Measurements from ENCODE around the gene KCNE5.
"Not testable (repeated sequence)": the region's sequence is repeated elsewhere in the genome, so short reads cannot be mapped to it uniquely, and the experiment has no call there.

KCNE5 gene, protein sequence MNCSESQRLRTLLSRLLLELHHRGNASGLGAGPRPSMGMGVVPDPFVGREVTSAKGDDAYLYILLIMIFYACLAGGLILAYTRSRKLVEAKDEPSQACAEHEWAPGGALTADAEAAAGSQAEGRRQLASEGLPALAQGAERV

DNA sequence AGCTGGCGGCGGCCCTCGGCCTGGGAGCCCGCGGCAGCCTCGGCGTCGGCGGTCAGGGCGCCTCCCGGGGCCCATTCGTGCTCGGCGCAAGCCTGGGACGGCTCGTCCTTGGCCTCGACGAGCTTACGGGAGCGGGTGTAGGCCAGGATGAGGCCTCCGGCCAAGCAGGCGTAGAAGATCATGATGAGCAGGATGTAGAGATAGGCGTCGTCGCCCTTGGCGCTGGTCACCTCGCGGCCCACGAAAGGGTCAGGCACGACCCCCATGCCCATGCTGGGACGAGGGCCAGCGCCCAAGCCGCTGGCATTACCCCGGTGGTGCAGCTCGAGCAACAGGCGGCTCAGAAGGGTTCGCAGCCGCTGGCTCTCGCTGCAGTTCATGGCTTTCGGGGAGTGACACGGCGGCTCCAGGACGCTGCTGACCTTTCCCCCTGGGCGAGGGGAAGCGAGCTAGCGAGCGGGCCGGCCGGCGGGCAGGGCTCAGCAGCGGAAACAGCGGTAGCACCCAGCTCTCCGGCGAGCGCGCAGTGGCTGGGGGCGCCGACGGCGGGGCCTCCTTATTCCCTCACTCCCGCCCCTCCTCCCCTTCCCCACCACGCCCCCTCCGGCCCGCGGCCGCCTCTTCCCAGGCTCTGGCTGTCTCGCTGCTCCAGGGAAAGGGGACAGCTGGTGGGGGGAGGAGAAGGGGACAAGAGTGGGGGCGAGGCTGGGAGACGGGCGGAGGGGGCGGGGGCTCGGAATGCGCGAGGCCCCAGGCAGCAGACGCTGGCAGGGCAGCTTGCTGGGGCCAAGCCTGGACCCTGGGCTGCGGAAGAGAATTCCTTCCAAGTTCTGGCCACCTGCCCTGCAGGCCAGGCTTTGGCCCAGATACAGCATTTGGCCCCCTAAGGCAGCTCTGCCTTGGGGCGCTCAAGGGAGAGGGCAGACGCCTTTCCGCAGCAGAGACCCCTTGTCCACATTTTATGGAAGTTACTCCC, at the start of gene KCNE5:
Gene KCNE5 (minus strand): TSS at position 532 of the 976 bp plus-strand sequence. CDS start 152 bp downstream, at position 380.
- DNase-seq (ENCODE audit: extremely low read depth, low read depth) = no peak
- TF ChIP-seq, protein P1, sequence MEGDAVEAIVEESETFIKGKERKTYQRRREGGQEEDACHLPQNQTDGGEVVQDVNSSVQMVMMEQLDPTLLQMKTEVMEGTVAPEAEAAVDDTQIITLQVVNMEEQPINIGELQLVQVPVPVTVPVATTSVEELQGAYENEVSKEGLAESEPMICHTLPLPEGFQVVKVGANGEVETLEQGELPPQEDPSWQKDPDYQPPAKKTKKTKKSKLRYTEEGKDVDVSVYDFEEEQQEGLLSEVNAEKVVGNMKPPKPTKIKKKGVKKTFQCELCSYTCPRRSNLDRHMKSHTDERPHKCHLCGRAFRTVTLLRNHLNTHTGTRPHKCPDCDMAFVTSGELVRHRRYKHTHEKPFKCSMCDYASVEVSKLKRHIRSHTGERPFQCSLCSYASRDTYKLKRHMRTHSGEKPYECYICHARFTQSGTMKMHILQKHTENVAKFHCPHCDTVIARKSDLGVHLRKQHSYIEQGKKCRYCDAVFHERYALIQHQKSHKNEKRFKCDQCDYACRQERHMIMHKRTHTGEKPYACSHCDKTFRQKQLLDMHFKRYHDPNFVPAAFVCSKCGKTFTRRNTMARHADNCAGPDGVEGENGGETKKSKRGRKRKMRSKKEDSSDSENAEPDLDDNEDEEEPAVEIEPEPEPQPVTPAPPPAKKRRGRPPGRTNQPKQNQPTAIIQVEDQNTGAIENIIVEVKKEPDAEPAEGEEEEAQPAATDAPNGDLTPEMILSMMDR (IDR thresholded peaks at IDR 0.05; ENCODE audit: low read depth, low read length) = no peak

DNA sequence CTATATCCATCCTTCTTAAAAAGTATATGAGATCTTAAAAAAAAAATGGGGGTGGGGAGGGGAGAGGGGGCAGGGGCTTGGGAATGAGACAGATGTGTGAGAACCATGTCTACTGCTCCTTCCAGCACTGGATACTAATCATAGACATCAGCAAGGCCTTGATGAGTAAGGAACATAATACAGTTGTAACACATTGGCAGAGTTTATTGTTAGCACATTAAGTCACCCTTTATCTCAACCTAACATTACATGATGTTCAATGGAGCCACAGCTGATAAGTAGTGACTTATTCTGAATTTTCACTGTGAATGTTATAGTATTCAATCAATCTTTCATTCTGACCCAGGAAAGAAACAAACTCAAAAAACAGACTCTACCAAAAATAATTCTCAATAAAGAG, 47.3 kb upstream of the KCNE5 start:
- DNase-seq (ENCODE audit: extremely low read depth, low read depth) = no peak
- TF ChIP-seq, protein P1 (IDR thresholded peaks at IDR 0.05; ENCODE audit: low read depth, low read length) = no peak

DNA sequence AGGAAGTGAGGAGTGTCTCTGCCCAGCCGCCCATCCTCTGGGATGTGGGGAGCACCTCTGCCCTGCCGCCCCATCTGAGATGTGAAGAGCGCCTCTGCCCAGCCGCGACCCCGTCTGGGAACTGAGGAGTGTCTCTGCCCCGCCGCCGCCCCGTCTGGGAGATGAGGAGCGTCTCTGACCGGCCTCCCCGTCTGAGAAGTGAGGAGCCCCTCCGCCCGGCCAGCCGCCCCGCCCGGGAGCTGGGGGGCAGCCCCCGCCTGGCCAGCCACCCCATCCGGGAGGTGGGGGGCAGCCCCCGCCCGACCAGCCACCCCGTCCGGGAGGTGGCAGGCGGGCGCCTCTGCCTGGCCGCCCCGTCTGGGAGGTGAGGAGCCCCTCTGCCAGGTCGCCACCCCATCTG, 46.2 kb upstream of the KCNE5 start:
- not testable (repeated sequence) for DNase-seq (ENCODE audit: extremely low read depth, low read depth)

DNA sequence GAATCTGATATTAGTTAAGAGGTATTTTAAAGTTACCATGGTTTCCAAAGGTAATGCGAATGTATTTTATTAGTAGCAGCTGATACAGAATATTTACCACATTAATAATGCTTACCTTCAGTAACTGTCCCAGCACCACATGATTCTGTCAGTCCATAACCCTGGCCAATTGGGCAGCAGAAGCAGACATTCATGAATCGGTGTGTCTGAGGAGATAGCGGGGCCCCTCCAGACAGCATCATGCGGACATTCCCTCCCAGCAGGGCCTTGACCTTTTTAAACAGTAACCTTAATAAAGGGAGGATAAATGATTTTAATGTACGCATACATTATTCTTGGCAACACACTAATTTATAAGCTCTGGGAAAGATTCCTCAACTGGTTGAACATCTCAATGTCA, 43.0 kb upstream of the KCNE5 start:
- DNase-seq (ENCODE audit: extremely low read depth, low read depth) = no peak
- TF ChIP-seq, protein P1 (IDR thresholded peaks at IDR 0.05; ENCODE audit: low read depth, low read length) = no peak

DNA sequence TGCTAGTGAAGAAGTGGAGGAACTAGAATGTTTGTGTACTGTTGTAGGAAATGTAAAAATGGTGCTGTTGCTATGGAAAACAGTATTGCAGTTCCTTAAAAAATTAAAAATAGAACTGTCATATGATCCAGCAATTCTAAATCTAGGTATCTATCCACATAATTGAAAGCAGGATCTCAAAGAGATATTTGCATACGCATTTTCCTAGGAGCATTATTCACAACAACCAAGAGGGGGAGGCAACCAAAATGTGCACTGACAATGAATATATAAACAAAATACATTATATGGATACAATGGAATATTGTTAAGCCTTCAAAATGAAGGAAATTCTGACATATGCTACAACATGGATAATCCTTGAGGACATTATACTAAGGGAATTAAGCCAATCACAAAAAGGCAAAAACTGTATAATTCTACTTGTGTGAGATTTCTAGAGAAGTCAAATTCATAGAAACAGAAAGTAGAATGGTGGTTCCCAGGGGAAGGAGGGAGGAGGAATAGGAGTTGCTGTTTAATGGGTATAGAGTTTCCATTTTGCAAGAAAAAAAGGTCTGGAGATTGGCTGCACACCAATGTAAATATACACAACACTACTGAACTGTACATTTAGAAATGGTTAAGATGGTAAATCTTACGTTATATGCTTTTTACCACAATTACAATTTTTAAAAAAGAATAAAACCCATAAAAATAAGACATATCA, 35.6 kb upstream of the KCNE5 start:
- DNase-seq (ENCODE audit: extremely low read depth, low read depth) = no peak
- TF ChIP-seq, protein P1 (IDR thresholded peaks at IDR 0.05; ENCODE audit: low read depth, low read length) = no peak

DNA sequence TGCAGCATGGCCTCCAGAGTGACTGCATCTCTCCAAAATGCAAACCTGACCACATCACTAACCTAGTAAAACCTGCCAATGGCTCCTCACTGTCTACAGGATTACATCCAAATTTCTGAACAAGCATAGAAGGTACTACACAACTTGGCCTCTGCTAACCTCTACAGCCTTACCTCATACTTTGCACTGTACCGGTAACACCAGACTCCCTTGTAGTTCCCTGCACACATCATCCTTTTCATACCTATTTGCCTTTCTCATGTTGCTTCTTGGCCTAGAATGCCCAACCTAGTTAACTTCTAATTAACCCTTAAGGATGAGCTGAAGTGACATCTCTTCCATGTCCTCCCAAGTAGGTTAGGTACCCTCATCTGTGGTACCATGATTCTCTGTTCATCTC, 33.4 kb upstream of the KCNE5 start:
- TF ChIP-seq, protein P1 (IDR thresholded peaks at IDR 0.05; ENCODE audit: low read depth, low read length) = no peak

DNA sequence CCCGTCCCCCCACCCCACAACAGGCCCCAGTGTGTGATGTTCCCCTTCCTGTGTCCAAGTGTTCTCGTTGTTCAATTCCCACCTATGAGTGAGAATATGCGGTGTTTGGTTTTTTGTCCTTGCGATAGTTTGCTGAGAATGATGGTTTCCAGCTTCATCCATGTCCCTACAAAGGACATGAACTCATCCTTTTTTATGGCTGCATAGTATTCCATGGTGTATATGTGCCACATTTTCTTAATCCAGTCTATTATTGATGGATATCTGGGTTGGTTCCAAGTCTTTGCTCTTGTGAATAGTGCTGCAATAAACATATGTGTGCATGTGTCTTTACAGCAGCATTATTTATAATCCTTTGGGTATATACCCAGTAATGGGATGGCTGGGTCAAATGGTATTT, 32.4 kb upstream of the KCNE5 start:
- not testable (repeated sequence) for DNase-seq (ENCODE audit: extremely low read depth, low read depth)

More for the DNA sequence above, 33.4 kb upstream of the KCNE5 start:
- no peak for DNase-seq (ENCODE audit: extremely low read depth, low read depth)

DNA sequence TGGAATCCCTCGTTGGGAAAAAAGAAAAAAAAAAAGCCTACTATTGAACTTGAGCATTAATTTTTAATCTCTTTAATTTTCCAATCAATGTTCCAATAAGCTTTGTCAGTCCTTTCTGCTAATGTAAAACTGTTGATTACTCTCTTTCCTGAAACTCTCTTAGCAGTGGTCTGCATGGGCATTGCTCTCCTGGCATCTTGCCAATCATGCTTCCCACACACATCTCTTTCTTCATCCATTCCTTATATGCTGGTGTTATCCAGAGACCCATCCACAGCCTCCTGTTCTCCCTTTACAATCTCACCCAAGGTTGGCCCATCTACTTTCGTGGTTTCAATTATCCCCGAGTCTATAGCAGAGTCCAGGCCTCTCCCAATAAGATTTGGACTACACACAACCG, 31.8 kb upstream of the KCNE5 start:
- TF ChIP-seq, protein P1 (IDR thresholded peaks at IDR 0.05; ENCODE audit: low read depth, low read length) = no peak
- DNase-seq (ENCODE audit: extremely low read depth, low read depth) = no peak
